UCSD-AML1 (cell line): Measurements from ENCODE around the gene ARPP21.
"Not testable (repeated sequence)": the region's sequence is repeated elsewhere in the genome, so short reads cannot be mapped to it uniquely, and the experiment has no call there.

Experiments used
- DNase-seq: peaks from one replicate; lab custom pipeline; 2025; ENCODE audit not compliant: unreplicated experiment; lab: John Stamatoyannopoulos, UW

Gene ARPP21

GRCh38 chr3:35639254-35640186 is at the start of gene ARPP21:
TSS of gene ARPP21 (plus strand) at chr3:35639525. CDS start at chr3:35681752, 42,227 bp downstream.
- DNase-seq: no peak

GRCh38 chr3:35592589-35593295 is 46.6 kb upstream of the ARPP21 start:
- DNase-seq: no peak

- no peak for DNase-seq
Measured at GRCh38 chr3:35594739-35595138, 44.6 kb upstream of the ARPP21 start.

- no peak for DNase-seq
Measured at GRCh38 chr3:35596335-35596995, 42.9 kb upstream of the ARPP21 start.

GRCh38 chr3:35597490-35597889 is 41.8 kb upstream of the ARPP21 start:
- DNase-seq: no peak

DNA sequence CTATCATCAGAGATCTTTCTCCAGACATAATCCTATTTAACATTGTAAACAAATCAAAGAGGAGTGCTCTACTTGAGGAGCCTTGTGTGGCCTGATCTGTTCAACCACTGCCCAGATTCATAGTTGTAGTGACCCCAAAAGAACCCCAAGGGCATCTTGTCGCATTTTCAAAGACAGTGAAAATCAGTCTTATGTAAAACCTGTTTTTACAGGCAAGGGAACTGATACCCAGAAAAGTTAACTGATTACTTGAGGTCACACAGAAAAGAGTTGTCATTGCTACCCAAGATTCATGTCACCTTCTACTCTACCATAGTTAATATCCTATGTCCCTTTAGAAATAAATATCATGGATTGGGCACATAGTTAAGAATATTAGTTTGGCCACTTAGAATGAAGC is 40.5 kb upstream of the ARPP21 start:
- DNase-seq: no peak

DNA sequence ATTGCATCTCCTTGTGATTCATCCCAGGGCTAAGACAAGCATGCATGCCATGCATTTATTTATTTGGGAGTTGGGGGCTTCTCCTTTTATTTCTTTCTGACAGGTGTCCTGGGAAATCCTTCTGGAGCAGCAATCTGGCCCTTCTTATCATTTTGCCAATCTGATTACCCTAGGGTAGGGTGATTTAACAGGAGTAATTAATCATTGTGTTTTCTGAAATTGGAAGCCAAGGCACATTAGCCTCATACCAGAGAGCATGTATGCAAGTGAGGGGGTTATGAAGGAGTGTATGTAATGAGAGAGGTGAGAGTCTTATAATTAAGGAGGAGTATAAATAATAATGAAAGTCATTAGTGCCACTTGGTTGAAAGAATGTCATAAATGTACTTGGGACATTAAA is 37.4 kb upstream of the ARPP21 start:
- DNase-seq: no peak

DNA sequence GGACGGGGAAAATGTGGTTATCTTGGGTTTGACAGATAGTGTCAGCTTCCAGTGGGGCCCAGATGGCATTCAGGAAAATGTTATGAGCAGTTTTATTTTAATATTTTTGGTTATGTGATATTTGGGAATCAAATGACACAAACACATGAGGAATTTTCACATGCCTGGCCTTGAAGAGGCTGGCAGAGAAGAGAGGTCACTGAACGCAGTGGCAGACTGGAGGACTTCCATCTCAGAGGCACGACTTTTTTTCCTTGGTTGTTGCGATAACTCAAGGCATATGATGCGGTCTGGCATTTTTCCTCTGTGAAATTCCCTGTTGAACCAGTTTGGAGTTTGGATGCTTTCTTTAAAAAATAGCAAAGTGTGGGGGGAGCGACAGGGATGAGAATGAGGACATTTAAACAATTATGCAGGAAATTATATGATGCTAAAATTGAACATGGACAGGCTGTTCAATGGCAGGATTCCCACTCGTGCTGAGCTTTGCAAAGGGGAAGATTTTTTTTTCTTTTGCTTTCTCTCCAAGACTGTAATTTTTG is 36.9 kb upstream of the ARPP21 start:
- no peak for DNase-seq

GRCh38 chr3:35616346-35616745 is 23.0 kb upstream of the ARPP21 start:
- no peak for DNase-seq

GRCh38 chr3:35617370-35617769 is 22.0 kb upstream of the ARPP21 start:
- DNase-seq: no peak

DNA sequence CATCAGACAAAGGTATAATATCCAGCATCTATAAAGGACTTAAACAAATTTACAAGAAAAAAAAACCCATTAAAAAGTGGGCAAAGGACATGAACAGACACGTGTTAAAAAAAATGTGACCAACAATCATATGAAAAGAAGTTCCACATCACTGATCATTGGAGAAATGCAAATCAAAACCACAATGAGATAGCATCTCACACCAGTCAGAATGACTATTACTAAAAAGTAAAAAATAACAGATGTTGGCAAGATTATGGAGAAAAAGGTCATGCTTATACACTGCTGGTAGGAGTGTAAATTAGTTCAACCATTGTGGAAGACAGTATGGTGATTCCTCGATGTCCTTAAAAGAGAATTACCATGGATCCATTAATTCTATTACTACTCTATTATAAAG is 19.1 kb upstream of the ARPP21 start:
- DNase-seq: not testable (repeated sequence)

- no peak for DNase-seq
Measured at GRCh38 chr3:35624698-35625097, 14.6 kb upstream of the ARPP21 start.

DNA sequence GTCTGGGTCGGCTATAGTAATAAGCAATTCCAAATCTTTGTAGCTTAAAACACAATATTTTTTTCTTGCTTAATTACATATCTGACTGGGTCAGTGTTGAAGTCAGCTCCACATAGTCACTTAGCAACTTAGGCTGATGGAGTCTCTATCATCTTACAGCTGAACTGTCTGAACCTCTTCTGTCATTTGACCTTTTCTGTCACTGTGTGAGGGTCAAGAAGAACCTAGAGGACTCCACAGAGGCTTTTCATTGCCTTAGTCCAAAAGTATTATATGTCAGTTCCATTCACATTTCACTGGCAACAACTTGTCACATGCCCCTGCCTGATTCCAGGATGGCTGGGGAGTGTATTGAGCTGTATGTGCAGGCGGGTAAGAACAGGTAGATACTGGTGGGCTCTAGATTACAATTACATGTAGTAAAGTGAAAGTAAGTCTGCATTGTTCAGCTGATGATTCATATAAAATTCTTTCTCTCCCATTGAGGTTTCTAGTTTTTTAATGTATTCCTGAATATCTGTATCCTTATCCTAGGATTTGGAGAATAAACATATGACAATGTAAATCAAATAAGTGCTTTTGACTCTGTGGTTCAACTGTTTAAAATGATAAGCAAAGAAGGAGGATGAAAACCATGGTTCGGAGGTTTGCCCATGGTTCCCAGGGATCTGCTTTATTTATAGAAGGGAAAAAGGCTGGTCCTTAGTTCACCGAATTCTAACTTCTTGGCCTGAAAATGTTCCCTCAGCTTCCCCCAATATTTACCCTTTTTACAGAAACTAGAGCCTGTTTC is 5.8 kb upstream of the ARPP21 start:
- DNase-seq: no peak

GRCh38 chr3:35635407-35635806 is 3.9 kb upstream of the ARPP21 start:
- DNase-seq: no peak

DNA sequence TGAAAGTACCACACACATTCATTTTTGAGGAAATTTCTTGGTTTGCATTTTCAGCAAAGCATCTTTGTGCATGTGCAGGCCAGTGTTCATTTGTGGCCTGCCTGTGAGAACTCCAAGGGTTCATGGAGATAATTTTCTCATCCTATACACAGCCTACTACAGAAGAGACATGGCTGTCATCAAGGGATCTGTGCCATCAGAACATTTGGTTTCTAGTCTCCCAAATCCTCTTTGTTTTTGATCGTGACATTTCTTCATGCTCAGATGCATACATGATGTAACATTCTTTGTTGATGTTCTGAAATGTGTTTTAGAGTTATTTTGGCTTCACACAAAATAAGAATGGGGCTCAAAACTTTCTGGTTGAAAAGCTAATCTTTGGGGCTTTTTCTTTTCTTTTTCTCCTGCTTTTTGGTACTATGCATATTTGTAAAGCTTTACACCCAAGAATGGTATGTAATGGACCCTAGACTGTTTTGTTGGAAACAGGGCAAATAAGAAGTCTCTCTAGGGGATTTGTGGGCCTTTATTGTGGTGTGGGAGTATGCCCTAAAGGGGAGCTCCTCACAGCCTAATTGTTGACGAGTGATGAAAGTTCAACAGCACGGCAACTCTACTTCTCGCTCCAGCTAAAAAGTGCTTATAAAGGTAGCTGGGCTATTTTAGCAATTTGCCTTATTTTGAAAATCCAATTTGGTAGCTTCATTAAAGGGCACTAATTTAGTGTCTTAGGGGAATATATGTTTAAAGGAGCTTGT is 3.2 kb upstream of the ARPP21 start:
- DNase-seq: no peak

- no peak for DNase-seq
Measured at GRCh38 chr3:35638251-35638979, 910 bp upstream of the ARPP21 start.

DNA sequence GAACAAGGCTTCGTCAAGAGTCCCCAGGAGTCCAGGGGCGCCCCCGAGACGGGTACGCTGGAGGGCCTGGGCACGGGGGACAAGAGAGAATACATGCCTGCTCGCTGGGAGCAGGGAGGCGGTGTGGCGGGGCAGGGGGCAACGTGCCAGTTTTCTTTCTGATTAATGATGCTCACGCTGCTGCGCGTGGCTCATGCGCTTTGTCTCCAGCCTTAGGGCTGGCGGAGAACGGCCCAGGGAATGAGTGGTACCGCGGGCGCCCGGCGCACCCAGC is 408 bp upstream of the ARPP21 start:
- DNase-seq: no peak

DNA sequence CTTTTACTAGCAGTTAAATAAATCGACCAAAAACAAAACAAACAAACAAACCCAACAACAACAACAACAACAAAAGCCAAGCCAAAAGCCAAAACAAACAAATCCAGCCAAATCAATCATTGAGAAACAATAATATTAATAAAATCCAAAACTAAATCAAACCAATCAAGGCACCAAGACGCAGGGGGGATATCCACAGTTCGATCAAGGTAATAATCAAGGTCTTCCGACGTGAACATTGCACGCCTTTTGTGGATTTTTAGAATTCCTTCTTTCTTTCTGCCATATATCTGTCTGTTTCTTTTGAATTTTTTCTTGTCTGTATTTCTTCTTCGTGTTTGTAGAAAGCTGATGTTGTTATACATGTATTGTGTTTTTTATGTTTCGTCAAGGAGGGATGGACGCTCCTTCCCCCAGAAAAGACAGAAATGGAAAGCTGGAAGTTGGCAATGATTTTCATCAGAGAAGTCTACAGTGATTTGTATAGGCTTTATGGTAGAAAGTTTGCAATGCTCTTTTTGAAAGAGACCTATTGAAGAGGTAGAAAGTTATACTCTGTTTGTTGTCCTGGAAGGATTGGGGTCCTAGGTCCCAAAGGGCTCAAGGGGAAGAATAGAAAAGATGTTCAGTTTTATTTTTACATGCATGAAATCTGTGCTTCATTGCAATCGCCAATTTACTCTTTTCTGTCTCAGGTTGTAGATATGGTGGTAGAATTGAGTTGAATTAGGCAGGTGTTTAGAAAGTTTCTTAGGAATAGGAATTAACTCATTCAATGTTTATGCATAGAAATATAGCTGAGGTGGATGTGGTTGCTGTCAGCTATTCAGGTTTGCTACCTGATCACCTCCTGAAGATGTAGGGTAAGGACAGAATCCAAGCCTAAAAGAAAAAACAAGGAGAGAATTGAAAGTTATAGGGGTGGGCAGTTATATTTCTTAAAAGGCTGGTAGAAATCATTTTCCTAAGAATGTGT is 1.2 kb downstream of the ARPP21 start:
- DNase-seq: no peak
